Loucy (cell line): Measurements from ENCODE around the gene RBM23.

Source experiments
- H2AFZ ChIP-seq: fragments of 200-600 bp; sonication (generic); 2 replicates; pipeline ENCODE4 v1.6.0; 2016; ENCODE audit warnings: antibody characterized with exemption, mild to moderate bottlenecking, low read length, moderate library complexity
- H3F3A ChIP-seq: fragments of 200-600 bp; 2 replicates; pipeline ENCODE4 v1.6.0; 2016; ENCODE audit warnings: antibody characterized with exemption, low read depth, mild to moderate bottlenecking
- H3K27me3 ChIP-seq: fragments of 200-600 bp; sonication (generic); 2 replicates; pipeline ENCODE4 v1.6.1; 2014; ENCODE audit warnings: low read length, mild to moderate bottlenecking; ENCODE audit not compliant: insufficient read depth, poor library complexity, severe bottlenecking
- H3K36me3 ChIP-seq: fragments of 200-600 bp; sonication (generic); 2 replicates; pipeline ENCODE4 v1.6.1; 2016; ENCODE audit warnings: low read length; ENCODE audit not compliant: insufficient read depth
- H3K4me1 ChIP-seq: fragments of 200-600 bp; sonication (generic); 2 replicates; pipeline ENCODE4 v1.5.1; 2014; ENCODE audit warnings: low read length, mild to moderate bottlenecking; ENCODE audit not compliant: insufficient read depth, poor library complexity, severe bottlenecking
- H3K4me2 ChIP-seq: fragments of 200-600 bp; sonication (generic); 2 replicates; pipeline ENCODE4 v1.6.0; 2014; ENCODE audit warnings: antibody characterized with exemption, low read length, low read depth, mild to moderate bottlenecking; ENCODE audit not compliant: poor library complexity, severe bottlenecking
- H3K4me3 ChIP-seq: fragments of 200-600 bp; sonication (generic); 2 replicates; pipeline ENCODE4 v1.5.1; 2014; ENCODE audit warnings: low read length, mild to moderate bottlenecking, mixed read lengths; ENCODE audit not compliant: poor library complexity, severe bottlenecking
- H3K79me2 ChIP-seq: fragments of 200-600 bp; sonication (generic); 2 replicates; pipeline ENCODE4 v1.6.1; 2014; ENCODE audit warnings: low read length; ENCODE audit not compliant: insufficient read depth
- H3K9ac ChIP-seq: fragments of 200-600 bp; sonication (generic); 2 replicates; pipeline ENCODE4 v1.6.0; 2014; ENCODE audit warnings: mild to moderate bottlenecking, low read depth, low read length, moderate library complexity; ENCODE audit not compliant: poor library complexity, severe bottlenecking
- H3K9me2 ChIP-seq: fragments of 200-600 bp; sonication (generic); replicated peaks from 2 replicates; pipeline ENCODE4 v1.6.1; 2016; ENCODE audit warnings: low read depth, low read length, mixed read lengths
- H3K9me3 ChIP-seq: fragments of 200-600 bp; sonication (generic); 2 replicates; pipeline ENCODE4 v1.6.1; 2014; ENCODE audit warnings: mild to moderate bottlenecking, antibody characterized with exemption, low read length, low read depth; ENCODE audit not compliant: insufficient read depth
- H4K20me1 ChIP-seq: fragments of 200-600 bp; sonication (generic); 2 replicates; pipeline ENCODE4 v1.6.0; 2014; ENCODE audit warnings: antibody characterized with exemption, low read length, mild to moderate bottlenecking; ENCODE audit not compliant: insufficient read depth, poor library complexity, severe bottlenecking
- CTCF ChIP-seq: fragments of 200-600 bp; sonication (generic); conservative IDR thresholded peaks from 2 replicates; pipeline ENCODE4 v1.5.1; 2014; ENCODE audit warnings: mild to moderate bottlenecking, antibody characterized with exemption, low read length
- EZH2phosphoT487 ChIP-seq: fragments of 200-600 bp; IDR thresholded peaks from 2 replicates; pipeline ENCODE4 v1.6.1; 2018; ENCODE audit warnings: antibody characterized with exemption, mild to moderate bottlenecking, moderate library complexity, borderline replicate concordance

RBM23 gene

GRCh38 chr14:22887990-22888378 lies 31.0 kb downstream of the RBM23 start:
- Histone ChIP-seq H3K79me2 (no peaks in the 10 kb centered on the region), H3K9ac (no peak overlapping the region), H3K4me1 (no peaks in the 10 kb centered on the region), H3K9me3 (no peaks in the 10 kb centered on the region), H3K27me3 (no peaks in the 10 kb centered on the region), H2AFZ (no peak overlapping the region), H3K4me2 (no peak overlapping the region), H3F3A (no peaks in the 10 kb centered on the region), H3K36me3 (no peaks in the 10 kb centered on the region), H4K20me1 (no peaks in the 10 kb centered on the region), H3K9me2 (no peaks in the 10 kb centered on the region), H3K4me3 (no peak overlapping the region)
- TF ChIP-seq EZH2phosphoT487 (no peak), CTCF (no peak)

- no peaks in the 10 kb centered on the region for H4K20me1 ChIP-seq
- H3K4me2 ChIP-seq, result no peak overlapping the region
- no peaks in the 10 kb centered on the region for H3K9me3 ChIP-seq
- TF ChIP-seq CTCF, result no peak
- H3K79me2 ChIP-seq, result no peaks in the 10 kb centered on the region
- no peaks in the 10 kb centered on the region for H3K9me2 ChIP-seq
- H3K36me3 ChIP-seq, result no peaks in the 10 kb centered on the region
- no peak overlapping the region for H2AFZ ChIP-seq
- H3K9ac ChIP-seq, result no peak overlapping the region
- no peak overlapping the region for H3K4me3 ChIP-seq
- H3K27me3 ChIP-seq, result no peaks in the 10 kb centered on the region
- no peaks in the 10 kb centered on the region for H3F3A ChIP-seq
- H3K4me1 ChIP-seq, result no peaks in the 10 kb centered on the region
These were observed 31.5 kb downstream of the RBM23 start for GRCh38 chr14:22887260-22887989.

GRCh38 chr14:22886500-22887259 lies 32.3 kb downstream of the RBM23 start:
- Histone ChIP-seq H3K9me3 (no peaks in the 10 kb centered on the region), H3K4me1 (no peaks in the 10 kb centered on the region), H3K9ac (no peak overlapping the region), H3F3A (no peaks in the 10 kb centered on the region), H3K27me3 (no peaks in the 10 kb centered on the region), H3K79me2 (no peaks in the 10 kb centered on the region), H2AFZ (no peak overlapping the region), H3K4me2 (no peak overlapping the region), H3K4me3 (no peak overlapping the region), H3K36me3 (no peaks in the 10 kb centered on the region), H4K20me1 (no peaks in the 10 kb centered on the region), H3K9me2 (no peaks in the 10 kb centered on the region)
- no peak for TF ChIP-seq CTCF
- no peak for TF ChIP-seq EZH2phosphoT487
